H1 (cell line): ENCODE measurements around the gene TXNRD2. TPM values are rescaled to one million over a fixed set of nuclear protein-coding genes. Genes with fewer than 3 reads are reported as not detected.

ENCODE experiments used
- CTCF ChIA-PET: fragments of 300-600 bp; sonication (Branson Sonifier 250); formaldehyde crosslinking; loops from one replicate; lab custom pipeline; 2021; ENCODE audit not compliant: partially characterized antibody; lab: Charles Lee
- POLR2A ChIA-PET: fragments of 300-600 bp; sonication (Branson Sonifier 250); formaldehyde crosslinking; loops from one replicate; lab custom pipeline; 2021; ENCODE audit warnings: inconsistent platforms; ENCODE audit not compliant: partially characterized antibody; lab: Charles Lee
- DNase-seq, 2 experiments: peaks; one replicate each; pipeline versions ENCODE4 v3.0.0 to v3.0.0-alpha.2; 2010 to 2022; ENCODE audit warnings: low spot score in 2 of 2, low read depth in 1 of 2, mixed read lengths in 1 of 2
- FAIRE-seq: peaks from 2 replicates; lab custom pipeline; 2011; peaks lifted over from hg19 to GRCh38; lab: Jason Lieb, UNC
- H2AFZ ChIP-seq: 2 replicates; pipeline ENCODE4 v1.8.1; 2012; ENCODE audit warnings: low read length, inconsistent platforms
- H2AK5ac ChIP-seq: 2 replicates; pipeline ENCODE4 v1.6.1; 2013; ENCODE audit warnings: low read depth, low read length
- H2BK120ac ChIP-seq: replicated peaks from 2 replicates; pipeline ENCODE3; 2013; ENCODE audit warnings: low read depth, low read length, inconsistent platforms
- H2BK12ac ChIP-seq: 2 replicates; pipeline ENCODE4 v1.6.1; 2013; ENCODE audit warnings: low read depth, low read length
- H2BK15ac ChIP-seq: 2 replicates; pipeline ENCODE4 v1.6.1; 2013; ENCODE audit warnings: low read length
- H2BK20ac ChIP-seq: 2 replicates; pipeline ENCODE4 v1.6.1; 2013; ENCODE audit warnings: low read length
- H2BK5ac ChIP-seq: 2 replicates; pipeline ENCODE4 v1.6.1; 2013; ENCODE audit warnings: low read depth, low read length
- H3K14ac ChIP-seq: 2 replicates; pipeline ENCODE4 v1.6.1; 2013; ENCODE audit warnings: inconsistent platforms; ENCODE audit not compliant: insufficient read length
- H3K18ac ChIP-seq: 2 replicates; pipeline ENCODE4 v1.6.1; 2013; ENCODE audit warnings: low read length; ENCODE audit errors: extremely low read depth
- H3K23ac ChIP-seq: 2 replicates; pipeline ENCODE4 v1.6.1; 2013; ENCODE audit warnings: inconsistent platforms; ENCODE audit not compliant: insufficient read length
- H3K23me2 ChIP-seq: 2 replicates; pipeline ENCODE4 v1.6.1; 2013; ENCODE audit warnings: low read depth, low read length
- H3K27ac ChIP-seq: 2 replicates; pipeline ENCODE4 v1.6.1; 2011; ENCODE audit warnings: low read depth, low read length, inconsistent platforms
- H3K27me3 ChIP-seq, 4 experiments: replicated peaks in 1 of 4; 1 replicate in 1 of 4; 2 replicates in 3 of 4; pipeline versions ENCODE4 v1.6.1 to v1.8.1; 2011 to 2013; ENCODE audit warnings: low read length in 3 of 4, mild to moderate bottlenecking in 3 of 4, inconsistent platforms in 2 of 4, mixed read lengths in 2 of 4, moderate library complexity in 1 of 4; ENCODE audit not compliant: control insufficient read depth in 3 of 4, insufficient read depth in 3 of 4; ENCODE audit errors: extremely low read depth in 1 of 4
- H3K36me3 ChIP-seq, 4 experiments: 2 replicates each; pipeline versions ENCODE4 v1.6.1 to v1.8.1; 2011 to 2013; ENCODE audit warnings: mild to moderate bottlenecking in 4 of 4, low read length in 3 of 4, moderate library complexity in 2 of 4, control low read depth in 1 of 4, inconsistent platforms in 1 of 4; ENCODE audit not compliant: insufficient read depth in 4 of 4, control insufficient read depth in 2 of 4
- H3K4ac ChIP-seq: replicated peaks from 2 replicates; pipeline ENCODE3; 2013; ENCODE audit warnings: low read length, low read depth, mixed read lengths, inconsistent platforms; ENCODE audit not compliant: insufficient read length
- H3K4me1 ChIP-seq, 4 experiments: replicated peaks in 1 of 4; 1 replicate in 1 of 4; 2 replicates in 3 of 4; pipeline versions ENCODE4 v1.6.1 to v1.8.1; 2011 to 2013; ENCODE audit warnings: low read length in 3 of 4, inconsistent platforms in 2 of 4, mixed read lengths in 1 of 4; ENCODE audit not compliant: insufficient read depth in 4 of 4, control insufficient read depth in 3 of 4
- H3K4me2 ChIP-seq, 2 experiments: 2 replicates each; pipeline versions ENCODE4 v1.6.1 to v1.8.1; 2011 to 2013; ENCODE audit warnings: low read depth in 2 of 2, low read length in 2 of 2, control low read depth in 1 of 2, inconsistent platforms in 1 of 2, mild to moderate bottlenecking in 1 of 2; ENCODE audit not compliant: insufficient read depth in 1 of 2
- H3K4me3 ChIP-seq, 4 experiments: fragments of 200-600, 300-600 bp in 1 of 4; sonication (generic), shearing (Covaris generic), sonication (Bioruptor Twin) in 1 of 4; 2 replicates each; pipeline versions ENCODE4 v1.5.1 to v1.8.1; 2011 to 2016; ENCODE audit warnings: low read length in 4 of 4, low read depth in 3 of 4, control low read depth in 2 of 4, inconsistent platforms in 2 of 4, mild to moderate bottlenecking in 2 of 4, mixed read lengths in 1 of 4, moderate library complexity in 1 of 4; ENCODE audit not compliant: insufficient read depth in 2 of 4; ENCODE audit errors: extremely low read depth in 1 of 4
- H3K56ac ChIP-seq: replicated peaks from 2 replicates; pipeline ENCODE3; 2013; ENCODE audit warnings: low read depth, mild to moderate bottlenecking, mixed read lengths, low read length, inconsistent platforms; ENCODE audit not compliant: insufficient read length
- H3K79me1 ChIP-seq: 2 replicates; pipeline ENCODE4 v1.6.1; 2013; ENCODE audit warnings: low read depth, low read length, control low read depth
- H3K79me2 ChIP-seq, 2 experiments: 2 replicates each; pipeline versions ENCODE4 v1.6.1 to v1.8.1; 2012 to 2013; ENCODE audit warnings: low read length in 2 of 2, mild to moderate bottlenecking in 2 of 2, inconsistent platforms in 1 of 2; ENCODE audit not compliant: insufficient read depth in 2 of 2, control insufficient read depth in 1 of 2
- H3K9ac ChIP-seq, 4 experiments: replicated peaks in 1 of 4; 1 replicate in 1 of 4; 2 replicates in 3 of 4; pipeline versions ENCODE4 v1.6.1 to v1.8.1; 2011 to 2013; ENCODE audit warnings: low read depth in 3 of 4, low read length in 3 of 4, control low read depth in 2 of 4, mild to moderate bottlenecking in 2 of 4, moderate library complexity in 2 of 4, inconsistent platforms in 1 of 4; ENCODE audit errors: extremely low read depth in 1 of 4
- H3K9me3 ChIP-seq, 2 experiments: 2 replicates each; pipeline versions ENCODE4 v1.6.1 to v1.8.1; 2012 to 2013; ENCODE audit warnings: mild to moderate bottlenecking in 2 of 2, moderate library complexity in 2 of 2, control low read depth in 1 of 2, inconsistent platforms in 1 of 2, low read depth in 1 of 2, low read length in 1 of 2, mixed read lengths in 1 of 2; ENCODE audit not compliant: insufficient read depth in 2 of 2
- H4K20me1 ChIP-seq, 2 experiments: replicated peaks in 1 of 2; 2 replicates each; pipeline versions ENCODE3 to v1.8.1; 2011 to 2013; ENCODE audit warnings: inconsistent platforms in 2 of 2, low read length in 2 of 2, mild to moderate bottlenecking in 1 of 2; ENCODE audit not compliant: insufficient read depth in 2 of 2, control insufficient read depth in 1 of 2
- H4K5ac ChIP-seq: 2 replicates; pipeline ENCODE4 v1.6.1; 2013; ENCODE audit warnings: low read length, low read depth, mixed read lengths, inconsistent platforms; ENCODE audit not compliant: insufficient read length
- H4K8ac ChIP-seq: 2 replicates; pipeline ENCODE4 v1.8.0; 2013; ENCODE audit warnings: mild to moderate bottlenecking, moderate library complexity, low read length, inconsistent platforms; ENCODE audit not compliant: insufficient read depth; ENCODE audit errors: extremely low read depth
- H4K91ac ChIP-seq: replicated peaks from 2 replicates; pipeline ENCODE3; 2013; ENCODE audit warnings: low read length, mixed read lengths, inconsistent platforms; ENCODE audit not compliant: insufficient read length
- RBBP5 ChIP-seq: IDR thresholded peaks from 2 replicates; pipeline ENCODE4 v1.7.1; 2012; ENCODE audit warnings: low read depth, mild to moderate bottlenecking, inconsistent platforms, low read length, moderate library complexity, borderline replicate concordance
- SIX5 ChIP-seq: IDR thresholded peaks from 2 replicates; pipeline ENCODE4 v1.6.1; 2011; ENCODE audit warnings: mild to moderate bottlenecking, low read depth, low read length
- TAF7 ChIP-seq: optimal IDR thresholded peaks from 2 replicates; pipeline ENCODE3; 2011; ENCODE audit warnings: low read depth, mild to moderate bottlenecking, inconsistent platforms, low read length, moderate library complexity, borderline replicate concordance
- polyA plus RNA-seq, 7 experiments: library from polyadenylated mRNA; depleted of rRNA in 3 of 7; stranded (reverse) in 5 of 7; unstranded in 2 of 7; fragments of >200 nt in 5 of 7; fragments of 200-250 nt in 2 of 7; gene quantifications; 1 replicate in 5 of 7; 2 replicates in 1 of 7; 4 replicates in 1 of 7; pipeline versions ENCODE4 v1.2.1 to v1.2.3, GENCODE V29; 2011 to 2013; ENCODE audit warnings: missing spikeins in 2 of 7, mixed read lengths in 2 of 7
- total RNA-seq: library from RNA; stranded (reverse); fragmentation: NEBNext Ultra II Directional; extraction: Animal tissue kit (Norgen Biotek cat#: 25700); gene quantifications from 2 replicates; pipeline ENCODE4 v1.2.1, GENCODE V29; 2021
- TF ChIP-seq, protein P1 (sequence below): IDR thresholded peaks from 2 replicates; pipeline ENCODE4 v1.6.1; 2011; ENCODE audit warnings: low read depth, mild to moderate bottlenecking, low read length; ENCODE audit not compliant: insufficient read depth

Gene TXNRD2
- total and polyA plus RNA-seq, 2 of the 8 experiments (the other 6 are each of a cell fraction or from before 2014, with no cell fraction given) = 14.8 to 21.9 TPM

DNA sequence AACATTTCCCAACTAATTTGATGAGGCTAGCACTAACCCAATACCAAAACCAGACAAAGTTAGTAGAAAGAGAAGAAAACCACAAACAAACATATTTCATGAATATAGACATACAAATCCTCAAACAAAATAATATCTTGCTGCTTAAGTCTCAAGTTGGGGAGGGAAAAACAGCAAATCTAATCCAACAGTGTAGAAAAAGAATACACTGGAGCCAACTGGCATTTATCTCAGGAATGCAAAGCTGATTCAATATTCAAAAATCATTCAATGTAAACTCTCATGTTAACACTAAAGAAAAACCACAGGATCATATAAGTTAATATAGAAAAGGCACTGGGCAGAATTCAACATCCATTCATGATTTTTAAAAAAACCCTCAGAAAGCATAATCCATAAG lies 105.1 kb downstream of the TXNRD2 start:
- no peak overlapping the region for H3K4me3 ChIP-seq
- no peak overlapping the region for H4K5ac ChIP-seq
- H3K79me2 ChIP-seq = no peaks in the 10 kb centered on the region
- no peak overlapping the region for H3K23ac ChIP-seq
- H2BK12ac ChIP-seq = no peak overlapping the region
- H3K9ac ChIP-seq = no peak overlapping the region
- no peak overlapping the region for H3K27ac ChIP-seq
- ChIA-PET CTCF (interaction anchor here (1.1 kb wide), 1 partner anchor 111 kb away, joined by 3 read pairs; no protein-coding TSS in a partner anchor), POLR2A (interaction anchor here (0.7 to 1.0 kb wide), 2 partner anchors 9 to 60 kb away, joined by 4 to 5 read pairs; no protein-coding TSS in a partner anchor)
- no peak overlapping the region for H2BK20ac ChIP-seq
- H3K79me1 ChIP-seq = no peaks in the 10 kb centered on the region
- H2AFZ ChIP-seq = no peak overlapping the region
- no peak overlapping the region for H3K56ac ChIP-seq
- H3K4me1 ChIP-seq = no peaks in the 10 kb centered on the region
- DNase-seq = no peak
- no peak overlapping the region for H3K14ac ChIP-seq
- no peak overlapping the region for H3K4ac ChIP-seq
- no peak overlapping the region for H2BK15ac ChIP-seq
- no peak overlapping the region for H4K91ac ChIP-seq
- no peaks in the 10 kb centered on the region for H3K27me3 ChIP-seq
- H3K4me2 ChIP-seq = no peak overlapping the region
- H3K23me2 ChIP-seq = no peaks in the 10 kb centered on the region
- H2BK120ac ChIP-seq = no peak overlapping the region
- H3K9me3 ChIP-seq = no peaks in the 10 kb centered on the region
- FAIRE-seq = no peak
- H2AK5ac ChIP-seq = no peak overlapping the region
- H3K18ac ChIP-seq = no peak overlapping the region
- H4K8ac ChIP-seq = no peak overlapping the region
- TF ChIP-seq SIX5 (no peak), RBBP5 (no peak), TAF7 (no peak)
- TF ChIP-seq, protein P1, sequence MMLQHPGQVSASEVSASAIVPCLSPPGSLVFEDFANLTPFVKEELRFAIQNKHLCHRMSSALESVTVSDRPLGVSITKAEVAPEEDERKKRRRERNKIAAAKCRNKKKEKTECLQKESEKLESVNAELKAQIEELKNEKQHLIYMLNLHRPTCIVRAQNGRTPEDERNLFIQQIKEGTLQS = no peak
- TF ChIP-seq, all 59 proteins: peak for 0
- Histone ChIP-seq H3K36me3 (no peaks in the 10 kb centered on the region), H4K20me1 (peaks cover 0 to 1% of the 10 kb centered on the region in 2 experiments), H2BK5ac (no peak overlapping the region)
